HepG2 (cell line): ENCODE data around the gene IL27RA. TPM values are rescaled to one million over a fixed set of nuclear protein-coding genes. Genes with fewer than 3 reads are reported as not detected.

Experiments
- ATAC-seq: fragments of 200-7000 bp; cut with Tn5 transposase; 3 replicates; pipeline ENCODE4 v1.9.1; 2020; ENCODE audit warnings: mild to moderate bottlenecking, moderate library complexity
- BruUV-seq: library from RNA; stranded (reverse); fragments of 400-500 nt; replicated peaks from 2 replicates; lab custom pipeline; 2021; lab: Mats Ljungman, UMichigan
- CTCF ChIA-PET: fragments of 300-600 bp; formaldehyde crosslinking; extraction: SDS; loops from one replicate; lab custom pipeline; 2021; ENCODE audit warnings: low total read pairs, inconsistent platforms, low intra/inter-chr PET ratio; lab: Yijun Ruan, JAX
- POLR2A ChIA-PET: fragments of 350-600 bp; sonication (Branson Sonifier 250); formaldehyde crosslinking; loops from one replicate; lab custom pipeline; 2020; ENCODE audit warnings: antibody characterized with exemption, inconsistent platforms; lab: Yijun Ruan, JAX
- DNase-seq: peaks from one replicate; pipeline ENCODE4 v3.0.0-alpha.2; 2015; ENCODE audit warnings: low spot score
- FAIRE-seq: peaks from 3 replicates; lab custom pipeline; 2011; peaks lifted over from hg19 to GRCh38; lab: Jason Lieb, UNC
- H2AFZ ChIP-seq: one replicate; pipeline ENCODE4 v1.6.1; 2011; ENCODE audit warnings: low read length, inconsistent platforms
- H3K27ac ChIP-seq: fragments of 300-600 bp; 3 replicates; pipeline ENCODE4 v1.8.0; 2011; ENCODE audit warnings: mixed run types, mild to moderate bottlenecking, mixed read lengths, low read length, inconsistent platforms; ENCODE audit not compliant: insufficient read depth; ENCODE audit errors: extremely low read length
- H3K27me3 ChIP-seq, 2 experiments: fragments of 200-600 bp in 1 of 2; 2 replicates in 1 of 2; 3 replicates in 1 of 2; pipeline versions ENCODE4 v1.6.0 to v1.8.0; 2011; ENCODE audit warnings: low read length in 2 of 2, mild to moderate bottlenecking in 2 of 2, moderate library complexity in 2 of 2, inconsistent platforms in 1 of 2; ENCODE audit not compliant: insufficient read depth in 2 of 2, control insufficient read depth in 1 of 2
- H3K36me3 ChIP-seq, 2 experiments: fragments of 200-600 bp in 1 of 2; replicated peaks in 1 of 2; 2 replicates in 1 of 2; 3 replicates in 1 of 2; pipeline versions ENCODE4 v1.5.1 to v1.8.0; 2011; ENCODE audit warnings: low read length in 2 of 2, inconsistent platforms in 1 of 2; ENCODE audit not compliant: insufficient read depth in 2 of 2, control insufficient read depth in 1 of 2
- H3K4me1 ChIP-seq: 2 replicates; pipeline ENCODE4 v1.5.1; 2012; ENCODE audit warnings: low read length, inconsistent platforms; ENCODE audit not compliant: insufficient read depth
- H3K4me2 ChIP-seq: 2 replicates; pipeline ENCODE4 v1.6.0; 2011; ENCODE audit warnings: low read depth, low read length, inconsistent platforms
- H3K4me3 ChIP-seq, 3 experiments: fragments of 200-600 bp in 1 of 3; sonication (generic), shearing (Covaris generic) in 1 of 3; replicated peaks in 1 of 3; 2 replicates each; pipeline ENCODE4 v1.5.1; 2011 to 2016; ENCODE audit warnings: low read length in 3 of 3, inconsistent platforms in 2 of 3, low read depth in 2 of 3, mild to moderate bottlenecking in 2 of 3, control low read depth in 1 of 3, mixed read lengths in 1 of 3; ENCODE audit not compliant: insufficient read depth in 1 of 3
- H3K79me2 ChIP-seq: one replicate; pipeline ENCODE4 v1.6.1; 2011; ENCODE audit warnings: low read length, inconsistent platforms; ENCODE audit not compliant: insufficient read depth
- H3K9ac ChIP-seq: 2 replicates; pipeline ENCODE4 v1.6.0; 2011; ENCODE audit warnings: mild to moderate bottlenecking, low read depth, low read length, inconsistent platforms; ENCODE audit not compliant: insufficient read depth
- H3K9me3 ChIP-seq: 2 replicates; pipeline ENCODE4 v1.5.1; 2012; ENCODE audit warnings: mild to moderate bottlenecking, low read length
- H4K20me1 ChIP-seq: 2 replicates; pipeline ENCODE4 v1.6.0; 2011; ENCODE audit warnings: inconsistent platforms, mild to moderate bottlenecking, low read length, moderate library complexity; ENCODE audit not compliant: insufficient read depth
- HNRNPUL1 ChIP-seq: fragments of 200-400 bp; formaldehyde crosslinking; IDR thresholded peaks from 2 replicates; pipeline ENCODE4 v1.6.1; 2017; ENCODE audit warnings: low read depth, mild to moderate bottlenecking, low read length, moderate library complexity
- KDM1A ChIP-seq: IDR thresholded peaks from 2 replicates; pipeline ENCODE4 v1.6.1; 2016; ENCODE audit warnings: missing compliant biosample characterization
- NCOR1 ChIP-seq: fragments of 200-600 bp; sonication (generic); IDR thresholded peaks from 2 replicates; pipeline ENCODE4 v1.7.0; 2017; ENCODE audit warnings: antibody characterized with exemption, low read length, borderline replicate concordance
- NR2F1 ChIP-seq, 2 experiments: fragments of 450-650 bp in 1 of 2; formaldehyde crosslinking in 1 of 2; IDR thresholded peaks; 2 replicates each; pipeline versions ENCODE4 v1.5.0 to v1.6.1; 2016 to 2020; ENCODE audit warnings: mild to moderate bottlenecking in 1 of 2, missing compliant biosample characterization in 1 of 2, missing genetic modification reagents in 1 of 2, moderate library complexity in 1 of 2
- RBM39 ChIP-seq: fragments of 200-400 bp; formaldehyde crosslinking; IDR thresholded peaks from one replicate; pipeline ENCODE4 v1.6.1; 2018; ENCODE audit warnings: antibody characterized with exemption, mild to moderate bottlenecking, low read depth, low read length; ENCODE audit not compliant: poor library complexity, severe bottlenecking
- RELA ChIP-seq: sonication (generic); formaldehyde crosslinking; IDR thresholded peaks from 2 replicates; pipeline ENCODE4 v1.4.0; 2020; ENCODE audit warnings: missing genetic modification reagents
- ZBTB40 ChIP-seq, 2 experiments: fragments of 450-650 bp in 1 of 2; sonication (generic) in 1 of 2; formaldehyde crosslinking in 1 of 2; IDR thresholded peaks; 2 replicates each; pipeline versions ENCODE4 v1.6.1 to v1.8.0; 2016 to 2022; ENCODE audit warnings: antibody characterized with exemption in 1 of 2, mild to moderate bottlenecking in 1 of 2, missing genetic modification reagents in 1 of 2
- ZFY ChIP-seq: sonication (generic); formaldehyde crosslinking; IDR thresholded peaks from 2 replicates; pipeline ENCODE4 v1.4.0; 2020; ENCODE audit warnings: missing genetic modification reagents
- ZMYM3 ChIP-seq: sonication (generic); formaldehyde crosslinking; IDR thresholded peaks from 2 replicates; pipeline ENCODE4 v1.5.1; 2020; ENCODE audit warnings: mild to moderate bottlenecking, missing genetic modification reagents
- ZNF230 ChIP-seq: sonication (generic); formaldehyde crosslinking; IDR thresholded peaks from 2 replicates; pipeline ENCODE4 v1.4.0; 2020; ENCODE audit warnings: mild to moderate bottlenecking, missing genetic modification reagents
- ZNF543 ChIP-seq: sonication (generic); formaldehyde crosslinking; IDR thresholded peaks from 2 replicates; pipeline ENCODE4 v1.4.0; 2020; ENCODE audit warnings: mild to moderate bottlenecking, missing genetic modification reagents
- ZNF547 ChIP-seq: sonication (generic); formaldehyde crosslinking; IDR thresholded peaks from 2 replicates; pipeline ENCODE4 v1.5.1; 2020; ENCODE audit warnings: mild to moderate bottlenecking, missing genetic modification reagents
- ZNF788 ChIP-seq: sonication (generic); formaldehyde crosslinking; IDR thresholded peaks from 2 replicates; pipeline ENCODE4 v1.5.0; 2020; ENCODE audit warnings: mild to moderate bottlenecking, missing genetic modification reagents, borderline replicate concordance
- ZSCAN9 ChIP-seq: IDR thresholded peaks from 2 replicates; pipeline ENCODE4 v1.6.1; 2016; ENCODE audit warnings: borderline replicate concordance
- WGBS: methylation state at CpG from one replicate; pipeline ENCODE4 v1.1.6; 2017; ENCODE audit warnings: low lambda C conversion rate; 5-methylcytosine and 5-hydroxymethylcytosine counted together
- in situ Hi-C: cut with HindIII; loops from 2 replicates; pipeline ENCODE4 v1.10.0; 2017; ENCODE audit warnings: low pct_unique_long_range_greater_than_20kb; ENCODE audit not compliant: extremely low pct_ligation_motif_present
- intact Hi-C: fragments of 100-400 bp; cut with micrococcal nuclease; formaldehyde crosslinking; loops from one replicate; pipeline ENCODE4 v1.10.0; 2022; ENCODE audit not compliant: unreplicated experiment
- polyA plus RNA-seq, 8 experiments: library from polyadenylated mRNA; depleted of rRNA in 3 of 8; stranded (reverse) in 7 of 8; unstranded in 1 of 8; fragments of >200 nt; fragmentation: Illumina TruSeq in 4 of 8; extraction: Trizol in 4 of 8; gene quantifications; 2 replicates each; pipeline versions ENCODE4 v1.2.1 to v1.2.3, GENCODE V29; 2011 to 2016; ENCODE audit warnings: low read depth in 4 of 8, missing spikeins in 1 of 8, mixed read lengths in 1 of 8; ENCODE audit not compliant: insufficient read depth in 1 of 8
- total RNA-seq, 5 experiments: library from RNA; depleted of rRNA; stranded (reverse); fragments of >200 nt; fragmentation: Illumina TruSeq; extraction: Trizol; gene quantifications; 2 replicates each; pipeline ENCODE4 v1.2.3, GENCODE V29; 2016; ENCODE audit warnings: low read depth in 1 of 5

Gene IL27RA
- total and polyA plus RNA-seq, 2 of the 13 experiments (the other 11 are each of a cell fraction or from before 2014, with no cell fraction given), result 3.5 to 8.1 TPM

- ATAC-seq (peak; percentile 61), FAIRE-seq (no peak), DNase-seq (peak; percentile 67)
- H3K4me2 ChIP-seq, result peak overlapping the region; percentile 71
- ChIA-PET POLR2A (interaction anchor here (0.8 to 1.8 kb wide), 9 partner anchors 10 to 159 kb away, joined by 3 to 15 read pairs (median 5); partner anchors contain the start of gene MISP3), CTCF (no interaction called here)
- intact Hi-C loops, result loop anchor here (1.0 to 5.0 kb wide), 2 partner anchors 53 to 67 kb away; partner anchors contain the start of genes DCAF15 and MISP3
- peak overlapping the region; percentile 97 for H3K9ac ChIP-seq
- BruUV-seq, result TSS peak; percentile 81
- no peaks in the 10 kb centered on the region; a peak in 1 of 5 replicates for H3K27me3 ChIP-seq
- peak overlapping the region; percentile 96 for H3K27ac ChIP-seq
- peaks cover 5% of the 10 kb centered on the region for H3K79me2 ChIP-seq
- H2AFZ ChIP-seq, result peak overlapping the region; percentile 46
- in situ Hi-C loops, result no loop called here
- H3K36me3 ChIP-seq, result no peaks in the 10 kb centered on the region; a peak in 1 of 5 replicates
- no peaks in the 10 kb centered on the region for H3K9me3 ChIP-seq
- H3K4me1 ChIP-seq, result peaks cover 19% of the 10 kb centered on the region
- H4K20me1 ChIP-seq, result no peaks in the 10 kb centered on the region; the same call in 1 of the 2 replicates
- 13% methylated on average over 5 of the region's 50 CpGs for WGBS
- peak overlapping the region; percentile 87 to 97 (median 91) for H3K4me3 ChIP-seq
- TF ChIP-seq RBM39, result no peak
- TF ChIP-seq ZFY (CRISPR knock-in tag), result peak; percentile 30; the same call in 1 of the 2 replicates
- peak; percentile 16; the same call in 1 of the 2 replicates for TF ChIP-seq ZSCAN9 (CRISPR knock-in tag)
- peak; percentile 46; the same call in 1 of the 2 replicates for TF ChIP-seq ZNF788 (CRISPR knock-in tag)
- no peak for TF ChIP-seq ZBTB40 (IDR thresholded peaks at IDR 0.05)
- TF ChIP-seq ZBTB40 (CRISPR knock-in tag; IDR thresholded peaks at IDR 0.05), result 0 out of 2 replicates have a peak, but pooled peaks have one; percentile 33
- TF ChIP-seq ZNF230 (CRISPR knock-in tag), result no peak
- TF ChIP-seq KDM1A (CRISPR knock-in tag), result peak; percentile 99
- TF ChIP-seq NR2F1 (CRISPR knock-in tag; IDR thresholded peaks at IDR 0.05), result 0 out of 4 replicates have a peak, but pooled peaks of 1 of the 2 experiments have one; percentile 14
- no peak for TF ChIP-seq HNRNPUL1
- 0 out of 2 replicates have a peak, but pooled peaks have one; percentile 15 for TF ChIP-seq ZNF543 (CRISPR knock-in tag)
- TF ChIP-seq ZMYM3 (CRISPR knock-in tag), result peak; percentile 100
- TF ChIP-seq NCOR1, result peak; percentile 70; the same call in 1 of the 2 replicates
- no peak for TF ChIP-seq RELA
- TF ChIP-seq ZNF547, result no peak
Observed at GRCh38 chr19:14005349-14006084, 26.0 kb upstream of the IL27RA start.
